Neural crest cell (in vitro differentiated cells): ENCODE results near the gene ACTR5. TPM values are rescaled to one million over a fixed set of nuclear protein-coding genes. Genes with fewer than 3 reads are reported as not detected.
A peak's percentile ranks its signal among the peaks of the same experiment; 100 is the strongest.

Source experiments
- DNase-seq: peaks from one replicate; pipeline ENCODE4 v3.0.0; 2021; ENCODE audit warnings: low read depth, mixed read lengths, low spot score
- H3K27ac Mint-ChIP-seq: one replicate; pipeline ENCODE4 v1.8.0; 2021; ENCODE audit warnings: mild to moderate bottlenecking, mixed read lengths; ENCODE audit not compliant: unreplicated experiment
- H3K27me3 Mint-ChIP-seq: 2 replicates; pipeline ENCODE4 v1.8.0; 2021; ENCODE audit warnings: low read depth, mild to moderate bottlenecking, mixed read lengths
- H3K36me3 Mint-ChIP-seq: 2 replicates; pipeline ENCODE4 v1.8.0; 2021; ENCODE audit warnings: low read depth, mild to moderate bottlenecking, mixed read lengths
- H3K4me1 Mint-ChIP-seq: 2 replicates; pipeline ENCODE4 v1.8.0; 2021; ENCODE audit warnings: mixed read lengths
- H3K4me3 Mint-ChIP-seq: one replicate; pipeline ENCODE4 v1.8.0; 2021; ENCODE audit warnings: mild to moderate bottlenecking, mixed read lengths
- H3K9me3 Mint-ChIP-seq: 2 replicates; pipeline ENCODE4 v1.8.0; 2021; ENCODE audit warnings: mixed read lengths
- total RNA-seq: library from RNA; stranded (reverse); gene quantifications from 2 replicates; pipeline ENCODE4 v1.2.1, GENCODE V29; 2021
- TF ChIP-seq, protein P1 (sequence below): fragments of 200-600 bp; sonication (generic); conservative IDR thresholded peaks from 2 replicates; pipeline ENCODE4 v1.5.0; 2021; ENCODE audit warnings: antibody characterized with exemption, mild to moderate bottlenecking

The ACTR5 gene
- total RNA-seq, 1 donor from 2014 or later, result 14.9 TPM

DNA sequence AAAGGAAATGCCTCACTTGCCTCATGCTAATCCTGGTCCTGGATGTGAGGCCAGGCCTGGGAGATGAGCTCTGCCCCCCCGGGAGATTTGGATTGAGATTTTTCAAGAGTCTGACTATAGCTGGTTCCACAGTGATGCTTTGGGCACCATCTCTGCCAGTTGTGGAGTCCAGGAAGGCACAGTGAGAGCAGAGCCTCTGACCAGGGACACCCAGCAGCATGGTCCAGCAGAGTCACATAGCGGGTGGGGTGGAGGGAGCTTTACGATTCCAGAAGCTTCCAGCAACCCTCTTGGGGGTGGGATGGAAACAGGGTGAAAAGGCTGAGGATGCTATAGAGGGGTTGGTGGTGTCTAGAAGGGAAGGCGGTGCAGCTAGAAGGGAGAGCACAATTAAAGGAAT lies 15.3 kb upstream of the ACTR5 start:
- H3K9me3 Mint-ChIP-seq, result no peaks in the 10 kb centered on the region
- peaks cover 20% of the 10 kb centered on the region for H3K4me1 Mint-ChIP-seq
- H3K27me3 Mint-ChIP-seq, result peaks cover 100% of the 10 kb centered on the region
- no peak overlapping the region for H3K27ac Mint-ChIP-seq
- no peak for DNase-seq
- TF ChIP-seq, protein P1, sequence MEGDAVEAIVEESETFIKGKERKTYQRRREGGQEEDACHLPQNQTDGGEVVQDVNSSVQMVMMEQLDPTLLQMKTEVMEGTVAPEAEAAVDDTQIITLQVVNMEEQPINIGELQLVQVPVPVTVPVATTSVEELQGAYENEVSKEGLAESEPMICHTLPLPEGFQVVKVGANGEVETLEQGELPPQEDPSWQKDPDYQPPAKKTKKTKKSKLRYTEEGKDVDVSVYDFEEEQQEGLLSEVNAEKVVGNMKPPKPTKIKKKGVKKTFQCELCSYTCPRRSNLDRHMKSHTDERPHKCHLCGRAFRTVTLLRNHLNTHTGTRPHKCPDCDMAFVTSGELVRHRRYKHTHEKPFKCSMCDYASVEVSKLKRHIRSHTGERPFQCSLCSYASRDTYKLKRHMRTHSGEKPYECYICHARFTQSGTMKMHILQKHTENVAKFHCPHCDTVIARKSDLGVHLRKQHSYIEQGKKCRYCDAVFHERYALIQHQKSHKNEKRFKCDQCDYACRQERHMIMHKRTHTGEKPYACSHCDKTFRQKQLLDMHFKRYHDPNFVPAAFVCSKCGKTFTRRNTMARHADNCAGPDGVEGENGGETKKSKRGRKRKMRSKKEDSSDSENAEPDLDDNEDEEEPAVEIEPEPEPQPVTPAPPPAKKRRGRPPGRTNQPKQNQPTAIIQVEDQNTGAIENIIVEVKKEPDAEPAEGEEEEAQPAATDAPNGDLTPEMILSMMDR, result no peak
- H3K36me3 Mint-ChIP-seq, result peaks cover 2% of the 10 kb centered on the region
- H3K4me3 Mint-ChIP-seq, result no peak overlapping the region

DNA sequence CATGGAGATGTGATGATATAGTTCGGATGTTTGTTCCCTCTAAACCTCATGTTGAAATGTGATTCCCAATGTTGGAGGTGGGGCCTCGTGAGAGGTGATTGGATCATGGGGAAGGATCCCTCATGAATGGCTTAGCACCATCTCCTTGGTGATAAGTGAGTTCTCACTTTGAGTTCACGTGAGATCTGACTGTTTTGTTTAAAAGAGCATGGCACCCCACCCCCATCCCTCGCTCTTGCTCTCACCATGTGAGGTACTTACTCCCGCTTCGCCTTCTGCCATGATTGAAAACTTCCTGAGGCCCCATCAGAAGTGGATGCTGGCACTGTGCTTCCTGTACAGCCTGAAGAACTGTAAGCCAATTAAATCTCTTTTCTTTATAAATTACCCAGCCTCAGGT lies 13.1 kb upstream of the ACTR5 start:
- H3K4me3 Mint-ChIP-seq, result no peak overlapping the region

GRCh38 chr20:38737887-38738286 lies 10.4 kb upstream of the ACTR5 start:
- H3K4me1 Mint-ChIP-seq, result no peaks in the 10 kb centered on the region
- H3K4me3 Mint-ChIP-seq, result no peak overlapping the region
- H3K9me3 Mint-ChIP-seq, result no peaks in the 10 kb centered on the region
- TF ChIP-seq, protein P1, result no peak
- no peak for DNase-seq
- H3K36me3 Mint-ChIP-seq, result no peaks in the 10 kb centered on the region
- H3K27ac Mint-ChIP-seq, result no peak overlapping the region
- H3K27me3 Mint-ChIP-seq, result peaks cover 98% of the 10 kb centered on the region

More for the DNA sequence above, 13.1 kb upstream of the ACTR5 start:
- DNase-seq, result no peak
- H3K36me3 Mint-ChIP-seq, result no peaks in the 10 kb centered on the region
- H3K9me3 Mint-ChIP-seq, result no peaks in the 10 kb centered on the region
- TF ChIP-seq, protein P1, result no peak
- no peak overlapping the region for H3K27ac Mint-ChIP-seq
- H3K27me3 Mint-ChIP-seq, result peaks cover 98% of the 10 kb centered on the region
- peaks cover 8% of the 10 kb centered on the region for H3K4me1 Mint-ChIP-seq

DNA sequence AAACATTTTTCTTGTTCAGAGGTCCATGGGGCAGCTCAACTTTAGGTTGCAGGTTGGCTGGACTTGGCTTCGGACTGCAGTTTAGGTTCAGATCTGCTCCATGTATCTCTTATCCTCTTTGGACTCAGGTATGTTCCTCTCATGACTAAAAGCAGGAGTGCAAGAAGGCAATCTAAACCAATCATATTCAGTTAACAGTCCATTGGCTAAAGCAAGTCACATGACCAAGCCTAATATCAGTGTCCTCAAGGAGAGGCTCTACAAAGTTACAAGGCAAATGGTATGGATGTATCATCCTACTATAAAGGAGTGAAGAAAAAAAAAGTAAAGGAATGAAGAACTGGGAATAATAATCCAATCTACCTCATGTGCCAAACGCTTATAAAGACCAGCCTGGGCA lies 2.5 kb upstream of the ACTR5 start:
- H3K27ac Mint-ChIP-seq, result no peak overlapping the region

GRCh38 chr20:38747495-38748096 lies 664 bp upstream of the ACTR5 start:
- H3K27me3 Mint-ChIP-seq, result peaks cover 15% of the 10 kb centered on the region
- H3K27ac Mint-ChIP-seq, result no peak overlapping the region
- no peaks in the 10 kb centered on the region for H3K36me3 Mint-ChIP-seq
- no peak for DNase-seq
- peak overlapping the region; percentile 99 for H3K4me3 Mint-ChIP-seq
- H3K4me1 Mint-ChIP-seq, result peaks cover 17% of the 10 kb centered on the region
- TF ChIP-seq, protein P1, result no peak
- H3K9me3 Mint-ChIP-seq, result no peaks in the 10 kb centered on the region

More for the DNA sequence above, 2.5 kb upstream of the ACTR5 start:
- Mint-ChIP-seq H3K36me3 (no peaks in the 10 kb centered on the region), H3K4me1 (peaks cover 17% of the 10 kb centered on the region), H3K9me3 (no peaks in the 10 kb centered on the region), H3K27me3 (peaks cover 34% of the 10 kb centered on the region), H3K4me3 (peak overlapping the region; percentile 52)
- no peak for DNase-seq
- TF ChIP-seq, protein P1, result no peak
